Mucosa of rectum (tissue), 2 donors: ENCODE data around the gene RNLS.

ENCODE experiments used
- H3K27ac ChIP-seq, 2 donors: one replicate each; pipeline ENCODE4 v1.7.0; 2013; ENCODE audit warnings: inconsistent platforms in 2 of 2, low read depth in 2 of 2, low read length in 2 of 2
- H3K27me3 ChIP-seq, 2 donors: one replicate each; pipeline ENCODE4 v1.7.0; 2013; ENCODE audit warnings: low read length in 2 of 2; ENCODE audit not compliant: control insufficient read depth in 2 of 2, insufficient read depth in 2 of 2
- H3K36me3 ChIP-seq, 2 donors: one replicate each; pipeline ENCODE4 v1.7.0; 2013; ENCODE audit warnings: low read length in 2 of 2; ENCODE audit not compliant: control insufficient read depth in 2 of 2, insufficient read depth in 2 of 2
- H3K4me1 ChIP-seq, 2 donors: one replicate each; pipeline ENCODE4 v1.7.0; 2013; ENCODE audit warnings: low read length in 2 of 2, mild to moderate bottlenecking in 1 of 2; ENCODE audit not compliant: control insufficient read depth in 2 of 2, insufficient read depth in 2 of 2
- H3K4me3 ChIP-seq, 2 donors: one replicate each; pipeline ENCODE4 v1.7.0; 2013; ENCODE audit warnings: low read length in 2 of 2
- H3K9ac ChIP-seq, 2 donors: one replicate each; pipeline ENCODE4 v1.7.0; 2013; ENCODE audit warnings: low read length in 2 of 2, low read depth in 1 of 2, mild to moderate bottlenecking in 1 of 2
- H3K9me3 ChIP-seq, 2 donors: one replicate each; pipeline ENCODE4 v1.7.0; 2013; ENCODE audit warnings: low read length in 2 of 2; ENCODE audit not compliant: control insufficient read depth in 2 of 2
- donor health status: healthy.
- donor health status: Normal muscosa, but diverticular disease.

The RNLS gene

GRCh38 chr10:88273567-88273966 is 309.6 kb downstream of the RNLS start:
- Histone ChIP-seq H3K36me3 (no peaks in the 10 kb centered on the region), H3K9ac (no peak overlapping the region), H3K4me3 (no peak overlapping the region), H3K9me3 (no peaks in the 10 kb centered on the region), H3K27me3 (no peaks in the 10 kb centered on the region), H3K4me1 (peaks cover 0 to 3% of the 10 kb centered on the region in 2 donors), H3K27ac (no peak overlapping the region)

GRCh38 chr10:88271761-88272543 is 311.2 kb downstream of the RNLS start:
- Histone ChIP-seq H3K9me3 (no peaks in the 10 kb centered on the region), H3K4me1 (peaks cover 0 to 3% of the 10 kb centered on the region in 2 donors), H3K4me3 (no peak overlapping the region), H3K9ac (no peak overlapping the region), H3K27me3 (no peaks in the 10 kb centered on the region), H3K36me3 (no peaks in the 10 kb centered on the region), H3K27ac (peak overlapping the region; percentile 0 to 38)

DNA sequence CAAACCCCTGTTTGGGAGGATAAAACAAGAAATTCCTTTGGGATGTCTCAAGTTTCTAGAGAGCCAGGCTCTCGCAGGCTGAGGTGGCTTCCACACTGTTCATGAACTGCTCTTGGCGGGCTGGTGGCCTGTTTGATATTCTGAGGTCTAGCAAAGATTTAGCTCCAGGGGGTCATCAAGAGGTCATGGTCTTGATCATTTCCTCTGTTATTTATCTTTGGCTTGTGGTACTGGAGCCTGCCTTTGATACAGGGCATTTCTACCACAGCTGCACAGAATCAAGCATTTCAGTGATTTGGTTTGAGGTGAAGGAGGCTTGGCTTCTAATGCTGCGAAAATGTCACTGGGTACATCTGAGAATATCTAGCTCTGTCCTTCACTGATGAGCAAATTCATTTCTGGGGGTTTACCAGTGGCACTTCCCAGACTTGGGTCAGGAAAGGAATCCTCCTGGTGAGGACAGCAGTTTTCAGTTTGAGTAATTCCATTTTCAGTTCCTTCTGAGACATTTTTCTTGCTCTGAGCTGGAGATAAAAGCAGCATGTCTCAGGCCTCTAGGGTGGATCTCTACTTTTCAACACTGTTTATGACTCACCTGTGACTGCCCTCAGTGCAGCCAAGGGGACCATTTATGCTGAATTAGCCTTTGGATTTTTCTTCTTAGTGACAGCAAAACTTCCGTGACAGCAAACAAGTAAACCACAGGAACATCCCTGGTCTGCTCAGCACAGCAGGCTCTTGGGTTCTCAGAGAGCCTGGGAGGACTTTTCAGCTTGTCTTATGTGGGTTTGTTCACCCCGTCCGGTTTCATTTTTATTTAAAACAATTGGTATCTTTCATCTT is 312.0 kb downstream of the RNLS start:
- H3K36me3 ChIP-seq: no peaks in the 10 kb centered on the region
- no peaks in the 10 kb centered on the region for H3K27me3 ChIP-seq
- H3K9ac ChIP-seq: no peak overlapping the region
- H3K4me3 ChIP-seq: no peak overlapping the region
- no peaks in the 10 kb centered on the region for H3K9me3 ChIP-seq
- peaks cover 0 to 3% of the 10 kb centered on the region in 2 donors for H3K4me1 ChIP-seq
- peak overlapping the region; percentile 38 to 44 for H3K27ac ChIP-seq

DNA sequence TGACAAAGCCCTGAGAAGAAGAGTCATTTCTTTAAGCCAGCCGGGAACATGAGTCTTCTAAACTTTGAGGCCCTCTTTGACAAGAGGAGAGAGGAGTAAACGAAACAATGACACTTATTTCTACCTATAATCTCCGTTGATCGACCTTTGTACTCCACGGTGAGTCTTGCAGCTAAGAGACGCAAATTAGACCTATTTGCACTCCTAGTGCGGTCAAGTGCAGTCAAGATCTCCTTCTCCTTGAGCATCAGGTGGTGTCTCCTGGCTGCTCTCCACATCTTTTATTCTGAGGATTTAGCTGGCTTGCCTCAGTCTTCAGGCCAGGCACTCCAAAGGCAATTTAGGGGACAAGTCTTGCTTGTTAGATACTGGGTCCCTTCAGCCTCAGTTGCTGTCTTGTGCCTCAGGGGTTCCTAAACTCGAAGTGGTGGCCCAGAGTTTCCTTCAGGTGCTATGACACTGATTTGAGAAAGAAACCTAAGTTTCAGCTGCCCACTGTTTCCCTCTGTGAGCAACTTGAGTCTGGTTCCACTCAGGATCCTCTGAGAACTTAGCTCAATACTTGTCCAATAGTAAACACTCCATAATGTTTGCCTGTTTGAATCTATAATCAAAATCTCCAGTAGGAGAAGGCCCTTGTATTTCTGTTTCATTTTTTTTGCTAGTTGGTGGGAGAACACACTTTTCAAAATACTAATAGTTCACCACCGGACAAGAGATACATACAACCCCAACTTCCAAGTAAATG is 312.9 kb downstream of the RNLS start:
- H3K9ac ChIP-seq: no peak overlapping the region
- H3K4me1 ChIP-seq: peaks cover 0 to 3% of the 10 kb centered on the region in 2 donors
- H3K36me3 ChIP-seq: no peaks in the 10 kb centered on the region
- H3K9me3 ChIP-seq: no peaks in the 10 kb centered on the region
- no peaks in the 10 kb centered on the region for H3K27me3 ChIP-seq
- H3K27ac ChIP-seq: peak overlapping the region in 1 of 2 donors; percentile 44
- H3K4me3 ChIP-seq: no peak overlapping the region

DNA sequence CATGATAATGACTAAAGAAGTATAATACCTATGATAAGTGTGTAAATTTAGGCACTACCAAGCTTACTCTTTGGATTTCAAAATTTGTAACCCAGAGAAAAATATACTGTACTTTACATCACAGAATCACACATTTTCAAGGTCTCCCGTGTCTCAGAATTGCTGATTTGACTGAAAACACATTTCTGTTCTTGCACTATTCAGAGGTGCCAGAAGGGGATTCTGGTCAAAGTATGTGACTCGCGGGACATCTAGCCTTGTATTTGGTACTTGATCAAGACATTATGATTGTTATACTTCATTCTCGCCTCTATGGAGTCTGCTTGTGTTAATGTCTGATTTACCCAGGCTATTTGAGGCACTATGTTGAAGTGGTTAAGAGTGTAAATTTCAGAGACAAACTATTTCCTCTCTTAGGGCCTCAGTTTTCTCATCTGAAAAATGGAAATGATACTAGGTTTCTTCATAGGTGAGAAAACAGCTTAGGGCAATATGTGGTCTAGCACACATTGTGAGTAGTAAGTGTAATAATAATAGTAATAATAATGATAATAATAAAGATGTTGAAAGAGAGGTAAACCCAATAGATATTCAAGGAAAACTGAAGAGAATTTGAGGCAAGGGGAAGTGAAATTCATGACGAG is 320.4 kb downstream of the RNLS start:
- Histone ChIP-seq H3K4me1 (no peaks in the 10 kb centered on the region), H3K27me3 (no peaks in the 10 kb centered on the region), H3K27ac (no peak overlapping the region), H3K4me3 (no peak overlapping the region), H3K36me3 (no peaks in the 10 kb centered on the region), H3K9ac (no peak overlapping the region), H3K9me3 (no peaks in the 10 kb centered on the region)

DNA sequence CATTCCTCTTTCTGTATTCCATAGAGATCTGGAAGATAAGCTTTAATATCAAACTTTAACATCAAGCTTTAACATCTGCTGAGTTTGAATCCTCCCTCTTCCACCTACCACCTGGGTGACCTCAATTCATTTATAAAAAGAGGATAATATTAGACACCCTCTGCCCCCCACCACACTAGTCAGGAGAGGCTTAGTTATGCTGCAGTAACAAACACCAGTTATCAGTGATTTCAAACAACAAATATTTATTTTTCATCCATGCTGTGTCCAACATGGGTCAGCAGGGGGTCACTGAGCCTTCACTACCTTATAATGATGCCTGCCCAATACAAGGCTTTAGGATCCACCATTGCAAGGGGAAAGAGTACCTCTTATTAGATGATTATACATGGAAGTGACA is 322.0 kb downstream of the RNLS start:
- Histone ChIP-seq H3K36me3 (no peaks in the 10 kb centered on the region), H3K27me3 (no peaks in the 10 kb centered on the region)

DNA sequence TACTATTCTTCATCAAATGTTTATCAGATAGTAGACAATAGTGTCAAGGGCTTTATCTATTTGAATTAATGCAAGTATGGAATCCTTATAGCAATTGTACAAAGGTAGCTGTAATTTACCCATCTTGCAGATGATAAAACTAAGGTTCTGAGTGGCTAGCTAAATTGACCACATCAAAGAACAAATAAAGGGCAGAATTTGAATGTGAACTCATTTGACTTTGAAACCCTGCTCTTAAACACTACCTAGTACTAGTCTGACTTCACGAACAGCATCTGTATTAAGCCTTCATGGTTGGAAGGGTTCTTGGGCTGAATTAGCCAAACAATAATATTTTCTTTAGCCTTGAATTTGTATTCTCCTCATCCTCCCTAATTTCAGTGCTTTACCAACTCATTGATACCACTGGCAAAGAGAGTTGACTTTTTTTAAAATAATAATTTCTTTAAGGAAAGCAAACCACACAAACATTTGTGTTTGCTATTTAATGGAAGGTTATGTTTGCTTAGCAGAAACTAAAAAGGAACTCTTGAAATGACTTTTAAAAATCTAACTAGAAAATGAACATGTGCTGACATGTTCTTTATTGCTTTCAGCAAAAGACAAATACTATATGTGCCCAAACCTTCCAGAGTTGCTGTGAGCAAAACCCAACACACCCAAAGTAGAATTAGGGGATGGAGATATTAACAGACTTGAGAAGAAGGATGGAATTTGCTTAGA is 322.6 kb downstream of the RNLS start:
- Histone ChIP-seq H3K27ac (no peak overlapping the region), H3K27me3 (no peaks in the 10 kb centered on the region), H3K9ac (no peak overlapping the region), H3K4me3 (no peak overlapping the region), H3K4me1 (no peaks in the 10 kb centered on the region), H3K9me3 (no peaks in the 10 kb centered on the region), H3K36me3 (no peaks in the 10 kb centered on the region)

More for the DNA sequence above, 322.0 kb downstream of the RNLS start:
- Histone ChIP-seq H3K9me3 (no peaks in the 10 kb centered on the region), H3K9ac (no peak overlapping the region), H3K4me1 (no peaks in the 10 kb centered on the region), H3K4me3 (no peak overlapping the region), H3K27ac (no peak overlapping the region)

DNA sequence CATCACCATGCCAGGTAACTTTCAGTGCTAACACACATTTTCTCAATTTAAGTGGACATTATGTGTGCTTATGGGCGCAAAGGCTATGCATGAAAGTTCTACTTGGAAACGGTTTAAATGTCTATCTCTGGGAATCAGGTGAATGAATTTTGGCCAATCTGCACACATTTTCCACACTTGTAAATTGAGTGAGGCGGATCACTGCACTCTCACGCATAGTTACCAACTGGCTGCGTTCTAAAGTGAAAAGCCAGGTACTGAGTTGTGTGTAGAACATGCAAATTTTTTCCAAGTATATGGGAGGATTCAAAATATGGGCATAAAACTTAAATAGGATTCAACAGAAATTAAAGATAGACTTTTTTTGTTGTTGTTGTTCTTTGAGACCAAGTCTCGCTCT is 323.7 kb downstream of the RNLS start:
- Histone ChIP-seq H3K27me3 (no peaks in the 10 kb centered on the region), H3K27ac (no peak overlapping the region), H3K4me1 (no peaks in the 10 kb centered on the region), H3K9ac (no peak overlapping the region), H3K4me3 (no peak overlapping the region), H3K9me3 (no peaks in the 10 kb centered on the region), H3K36me3 (no peaks in the 10 kb centered on the region)

- no peaks in the 10 kb centered on the region for H3K27me3 ChIP-seq
- no peak overlapping the region for H3K4me3 ChIP-seq
- no peaks in the 10 kb centered on the region for H3K36me3 ChIP-seq
- H3K4me1 ChIP-seq: no peaks in the 10 kb centered on the region
- H3K27ac ChIP-seq: no peak overlapping the region
- H3K9me3 ChIP-seq: no peaks in the 10 kb centered on the region
- H3K9ac ChIP-seq: no peak overlapping the region
Measured at GRCh38 chr10:88256886-88257285, 326.2 kb downstream of the RNLS start.
